SU-DHL-6 (cell line): Measurements from ENCODE around the gene CREBZF.

ENCODE experiments used
- H2AFZ ChIP-seq: fragments of 200-600 bp; sonication (generic); 2 replicates; pipeline ENCODE4 v1.6.1; 2014; ENCODE audit warnings: low read depth, mild to moderate bottlenecking, moderate library complexity, mixed read lengths, antibody characterized with exemption, low read length; ENCODE audit not compliant: severe bottlenecking
- H3F3A ChIP-seq: fragments of 200-600 bp; shearing (Covaris generic); 2 replicates; pipeline ENCODE4 v1.6.0; 2016; ENCODE audit warnings: antibody characterized with exemption, mild to moderate bottlenecking; ENCODE audit not compliant: insufficient read depth
- H3K27ac ChIP-seq: fragments of 200-600 bp; sonication (generic); 2 replicates; pipeline ENCODE4 v1.5.1; 2016; ENCODE audit warnings: low read depth, mild to moderate bottlenecking, low read length, moderate library complexity, mixed read lengths
- H3K27me3 ChIP-seq: fragments of 200-600 bp; sonication (generic), shearing (Covaris generic); 2 replicates; pipeline ENCODE4 v1.6.0; 2014; ENCODE audit warnings: mild to moderate bottlenecking, low read length
- H3K36me3 ChIP-seq: fragments of 200-600 bp; sonication (generic); 2 replicates; pipeline ENCODE4 v1.6.1; 2014; ENCODE audit warnings: mild to moderate bottlenecking, low read length, mixed read lengths
- H3K4me2 ChIP-seq: fragments of 300-600, 200-600 bp; shearing (Covaris generic), sonication (generic); 2 replicates; pipeline ENCODE4 v1.6.0; 2014; ENCODE audit warnings: low read length, low read depth, mild to moderate bottlenecking; ENCODE audit not compliant: poor library complexity, severe bottlenecking
- H3K4me3 ChIP-seq: fragments of 200-600 bp; sonication (generic); 2 replicates; pipeline ENCODE4 v1.5.1; 2014; ENCODE audit warnings: antibody characterized with exemption, low read length, mild to moderate bottlenecking, mixed read lengths; ENCODE audit not compliant: insufficient read depth, poor library complexity, severe bottlenecking
- H3K79me2 ChIP-seq: fragments of 200-600 bp; sonication (generic); 2 replicates; pipeline ENCODE4 v1.6.1; 2014; ENCODE audit warnings: mild to moderate bottlenecking, low read length, moderate library complexity; ENCODE audit not compliant: insufficient read depth
- H3K9ac ChIP-seq: fragments of 200-600 bp; sonication (generic); 2 replicates; pipeline ENCODE4 v1.7.0; 2014; ENCODE audit warnings: mild to moderate bottlenecking, low read length
- H3K9me2 ChIP-seq: fragments of 200-600 bp; sonication (generic); replicated peaks from 2 replicates; pipeline ENCODE4 v1.6.1; 2014; ENCODE audit warnings: low read length; ENCODE audit not compliant: insufficient read depth
- H3K9me3 ChIP-seq: fragments of 200-600 bp; sonication (generic); 2 replicates; pipeline ENCODE4 v1.6.1; 2014; ENCODE audit warnings: low read length, mixed read lengths; ENCODE audit not compliant: insufficient read depth
- H4K20me1 ChIP-seq: fragments of 200-600 bp; sonication (generic); 2 replicates; pipeline ENCODE4 v1.6.1; 2014; ENCODE audit warnings: low read depth, mild to moderate bottlenecking, antibody characterized with exemption, low read length, moderate library complexity, mixed read lengths
- CTCF ChIP-seq: fragments of 200-600 bp; sonication (generic); IDR thresholded peaks from one replicate; pipeline ENCODE4 v1.5.1; 2017; ENCODE audit warnings: antibody characterized with exemption, mild to moderate bottlenecking, low read length, moderate library complexity; ENCODE audit not compliant: insufficient read depth, poor library complexity, severe bottlenecking
- EZH2phosphoT487 ChIP-seq: fragments of 200-600 bp; sonication (generic), shearing (Covaris generic); conservative IDR thresholded peaks from 2 replicates; pipeline ENCODE4 v1.6.1; 2018; ENCODE audit warnings: mild to moderate bottlenecking, antibody characterized with exemption, low read length, moderate library complexity, mixed read lengths

The CREBZF gene

GRCh38 chr11:85651118-85651517, 13.8 kb downstream of the CREBZF start:
- no peak overlapping the region for H2AFZ ChIP-seq
- no peak for TF ChIP-seq CTCF
- TF ChIP-seq EZH2phosphoT487 = no peak
- H4K20me1 ChIP-seq = peaks cover 7% of the 10 kb centered on the region; the same call in 1 of the 2 replicates
- peaks cover 52% of the 10 kb centered on the region for H3F3A ChIP-seq
- H3K36me3 ChIP-seq = peaks cover 12% of the 10 kb centered on the region; the same call in 1 of the 2 replicates
- H3K9ac ChIP-seq = no peak overlapping the region
- no peak overlapping the region for H3K4me2 ChIP-seq
- no peak overlapping the region for H3K27ac ChIP-seq
- H3K9me3 ChIP-seq = no peaks in the 10 kb centered on the region
- H3K79me2 ChIP-seq = peaks cover 17% of the 10 kb centered on the region
- no peak overlapping the region for H3K4me3 ChIP-seq
- no peaks in the 10 kb centered on the region for H3K9me2 ChIP-seq
- H3K27me3 ChIP-seq = no peaks in the 10 kb centered on the region

- no peak for TF ChIP-seq EZH2phosphoT487
- no peak for TF ChIP-seq CTCF
- Histone ChIP-seq H3K4me2 (peak within 1 kb of the TSS; percentile 96), H3K9me3 (no peaks in the 10 kb centered on the region), H3K4me3 (peak within 1 kb of the TSS; percentile 81), H3K79me2 (peaks cover 17% of the 10 kb centered on the region), H3K9me2 (no peaks in the 10 kb centered on the region), H3F3A (peaks cover 22% of the 10 kb centered on the region), H3K9ac (peak within 1 kb of the TSS; percentile 71), H2AFZ (peak within 1 kb of the TSS; percentile 81), H3K27ac (peak within 1 kb of the TSS; percentile 57), H3K36me3 (no peaks in the 10 kb centered on the region), H3K27me3 (no peaks in the 10 kb centered on the region), H4K20me1 (no peaks in the 10 kb centered on the region)
Observed at GRCh38 chr11:85647604-85648299, 17.2 kb downstream of the CREBZF start, which contains the start of gene TMEM126A. Gene TMEM126A, plus strand, starts transcription at chr11:85647967. Its CDS starts 2,289 bp downstream, at chr11:85650256.

GRCh38 chr11:85647078-85647477, 17.9 kb downstream of the CREBZF start:
- H2AFZ ChIP-seq = peak overlapping the region; percentile 81
- H3K36me3 ChIP-seq = no peaks in the 10 kb centered on the region
- peak overlapping the region; percentile 81 for H3K4me3 ChIP-seq
- peak overlapping the region; percentile 96 for H3K4me2 ChIP-seq
- TF ChIP-seq CTCF (no peak), EZH2phosphoT487 (no peak)
- peaks cover 16% of the 10 kb centered on the region for H3F3A ChIP-seq
- peak overlapping the region; percentile 57; the same call in 1 of the 2 replicates for H3K27ac ChIP-seq
- peak overlapping the region; percentile 71 for H3K9ac ChIP-seq
- peaks cover 17% of the 10 kb centered on the region for H3K79me2 ChIP-seq
- H3K9me3 ChIP-seq = no peaks in the 10 kb centered on the region
- no peaks in the 10 kb centered on the region for H3K9me2 ChIP-seq
- H3K27me3 ChIP-seq = no peaks in the 10 kb centered on the region
- no peaks in the 10 kb centered on the region for H4K20me1 ChIP-seq
